GM12878 (cell line): ENCODE measurements around the gene GUCY2D. TPM values are rescaled to one million over a fixed set of nuclear protein-coding genes. Genes with fewer than 3 reads are reported as not detected.

Experiments used
- ATF7 ChIP-seq: fragments of 450-650 bp; IDR thresholded peaks from 2 replicates; pipeline ENCODE4 v1.6.1; 2016; ENCODE audit warnings: low read depth, mild to moderate bottlenecking
- BMI1 ChIP-seq: fragments of 450-650 bp; IDR thresholded peaks from 2 replicates; pipeline ENCODE4 v1.6.1; 2016; ENCODE audit warnings: mild to moderate bottlenecking, moderate library complexity, borderline replicate concordance
- E2F4 ChIP-seq: IDR thresholded peaks from 2 replicates; pipeline ENCODE4 v1.6.1; 2012; ENCODE audit warnings: low read depth, low read length, improper control_type of control experiment
- HCFC1 ChIP-seq: fragments of 150-350 bp; IDR thresholded peaks from 2 replicates; pipeline ENCODE4 v1.6.1; 2014; ENCODE audit warnings: low read length
- MEF2B ChIP-seq: fragments of 450-650 bp; IDR thresholded peaks from 2 replicates; pipeline ENCODE4 v1.6.1; 2018; ENCODE audit warnings: mild to moderate bottlenecking, moderate library complexity; ENCODE audit not compliant: partially characterized antibody, poor library complexity, severe bottlenecking
- MTA3 ChIP-seq: IDR thresholded peaks from 2 replicates; pipeline ENCODE4 v1.6.1; 2012; ENCODE audit warnings: low read length, inconsistent platforms, borderline replicate concordance
- NFYB ChIP-seq: IDR thresholded peaks from 2 replicates; pipeline ENCODE4 v1.6.1; 2011; ENCODE audit warnings: low read depth, mild to moderate bottlenecking, low read length, improper control_type of control experiment, moderate library complexity; ENCODE audit not compliant: insufficient read depth
- NR2F1 ChIP-seq: fragments of 450-650 bp; conservative IDR thresholded peaks from 2 replicates; pipeline ENCODE4 v1.6.1; 2017; ENCODE audit warnings: mild to moderate bottlenecking
- REST ChIP-seq: IDR thresholded peaks from 2 replicates; pipeline ENCODE4 v1.6.1; 2012; ENCODE audit warnings: mild to moderate bottlenecking, low read depth, low read length
- SIX5 ChIP-seq: IDR thresholded peaks from 2 replicates; pipeline ENCODE4 v1.6.1; 2011; ENCODE audit warnings: mild to moderate bottlenecking, low read depth, low read length, moderate library complexity; ENCODE audit not compliant: severe bottlenecking
- SMAD1 ChIP-seq: fragments of 450-650 bp; IDR thresholded peaks from 2 replicates; pipeline ENCODE4 v1.6.1; 2018; ENCODE audit warnings: mild to moderate bottlenecking, low read depth; ENCODE audit not compliant: partially characterized antibody
- TARDBP ChIP-seq: IDR thresholded peaks from 2 replicates; pipeline ENCODE4 v1.6.1; 2016; ENCODE audit warnings: borderline replicate concordance
- ZBTB40 ChIP-seq: fragments of 450-650 bp; IDR thresholded peaks from 2 replicates; pipeline ENCODE4 v1.6.1; 2016; ENCODE audit warnings: mild to moderate bottlenecking, moderate library complexity, borderline replicate concordance
- ZNF384 ChIP-seq: IDR thresholded peaks from 2 replicates; pipeline ENCODE4 v1.6.1; 2012; ENCODE audit warnings: low read depth, mild to moderate bottlenecking, low read length, improper control_type of control experiment, borderline replicate concordance
- polyA plus RNA-seq, 11 experiments: library from polyadenylated mRNA; depleted of rRNA in 4 of 11; unstranded in 6 of 11; stranded (reverse) in 5 of 11; fragments of >200 nt; fragmentation: Nextera tagmentation in 4 of 11; fragmentation: Illumina TruSeq in 1 of 11; extraction: Ambion mirVana in 4 of 11; extraction: Trizol in 1 of 11; gene quantifications; 1 replicate in 1 of 11; 2 replicates in 10 of 11; pipeline versions ENCODE4 v1.2.1 to v1.2.3, GENCODE V29; 2011 to 2016; ENCODE audit warnings: inconsistent platforms in 2 of 11, missing spikeins in 2 of 11, low read depth in 1 of 11
- total RNA-seq, 4 experiments: library from RNA; depleted of rRNA in 3 of 4; stranded (reverse); fragments of >200 nt in 3 of 4; fragmentation: Illumina TruSeq in 1 of 4; extraction: Trizol in 1 of 4; gene quantifications; 2 replicates each; pipeline versions ENCODE4 v1.2.1 to v1.2.3, GENCODE V29; 2013 to 2021

The GUCY2D gene
- total and polyA plus RNA-seq, 10 of the 15 experiments (the other 5 are each of a cell fraction or from before 2014, with no cell fraction given) = not detected

- TF ChIP-seq REST = no peak
- TF ChIP-seq ATF7 = no peak
- TF ChIP-seq ZBTB40 = no peak
- no peak for TF ChIP-seq BMI1
- no peak for TF ChIP-seq HCFC1
- no peak for TF ChIP-seq MEF2B
- no peak for TF ChIP-seq NFYB
- no peak for TF ChIP-seq ZNF384
- no peak for TF ChIP-seq NR2F1
- TF ChIP-seq SIX5 = no peak
- no peak for TF ChIP-seq E2F4
- no peak for TF ChIP-seq SMAD1
- no peak for TF ChIP-seq TARDBP
- no peak for TF ChIP-seq MTA3
Measured at GRCh38 chr17:7959503-7960253, 42.7 kb upstream of the GUCY2D start (continued).
